PC-3 (cell line): ENCODE measurements around the gene MACROD2.

ENCODE experiments used
- CTCF ChIP-seq: fragments of 300-600 bp; sonication (generic); conservative IDR thresholded peaks from 2 replicates; pipeline ENCODE4 v1.5.1; 2017; ENCODE audit warnings: antibody characterized with exemption, low read depth, mild to moderate bottlenecking, low read length
- EZH2 ChIP-seq: fragments of 300-600 bp; sonication (generic); IDR thresholded peaks from one replicate; pipeline ENCODE4 v1.6.1; 2017; ENCODE audit warnings: antibody characterized with exemption, mild to moderate bottlenecking, low read length; ENCODE audit not compliant: unreplicated experiment
- EZH2phosphoT487 ChIP-seq: fragments of 300-600 bp; sonication (generic); IDR thresholded peaks from 2 replicates; pipeline ENCODE4 v1.6.1; 2018; ENCODE audit warnings: mild to moderate bottlenecking, antibody characterized with exemption, low read length, borderline replicate concordance

GRCh38 chr20:15756002-15756753 is 1760.9 kb downstream of the MACROD2 start:
- TF ChIP-seq CTCF = no peak
- TF ChIP-seq EZH2 = no peak
- no peak for TF ChIP-seq EZH2phosphoT487
